Transverse colon (tissue), 4 donors: Measurements from ENCODE around the gene SRGAP1. TPM values are rescaled to one million over a fixed set of nuclear protein-coding genes. Genes with fewer than 3 reads are reported as not detected.

Experiments used
- DNase-seq: peaks from one replicate; pipeline ENCODE4 v3.0.0-alpha.2; 2019
- H3K27ac ChIP-seq, 4 donors: fragments of 200-600 bp; sonication (generic); 2 replicates each; pipeline ENCODE4 v1.5.1; 2016 to 2018; ENCODE audit warnings: inconsistent platforms in 4 of 4
- H3K27me3 ChIP-seq: fragments of 200-600 bp; sonication (generic); 2 replicates; pipeline ENCODE4 v1.5.1; 2017; ENCODE audit warnings: inconsistent platforms
- H3K36me3 ChIP-seq, 4 donors: fragments of 200-600 bp; sonication (generic); 2 replicates each; pipeline ENCODE4 v1.5.1; 2017 to 2019; ENCODE audit warnings: inconsistent platforms in 4 of 4
- H3K4me1 ChIP-seq, 4 donors: fragments of 200-600 bp; sonication (generic); 2 replicates each; pipeline ENCODE4 v1.5.1; 2017 to 2020; ENCODE audit warnings: inconsistent platforms in 4 of 4
- H3K4me3 ChIP-seq, 4 donors: fragments of 200-600 bp; sonication (generic); 1 replicate in 1 of 4; 2 replicates in 3 of 4; pipeline versions ENCODE4 v1.5.1 to v1.6.1; 2017 to 2019; ENCODE audit warnings: inconsistent platforms in 4 of 4
- H3K9me3 ChIP-seq, 2 donors: fragments of 200-600 bp; sonication (generic); 2 replicates each; pipeline ENCODE4 v1.5.1; 2017 to 2019; ENCODE audit warnings: inconsistent platforms in 2 of 2
- CTCF ChIP-seq, 5 experiments: fragments of 200-600 bp in 3 of 5; fragments of 450-650 bp in 2 of 5; sonication (generic) in 3 of 5; IDR thresholded peaks; 1 replicate in 2 of 5; 2 replicates in 3 of 5; pipeline ENCODE4 v1.5.1; 2016 to 2017; ENCODE audit warnings: antibody characterized with exemption in 5 of 5, inconsistent platforms in 3 of 5, mild to moderate bottlenecking in 2 of 5, moderate library complexity in 1 of 5
- EP300 ChIP-seq: sonication (generic); formaldehyde crosslinking; IDR thresholded peaks from one replicate; pipeline ENCODE4 v1.6.1; 2017; ENCODE audit warnings: antibody characterized with exemption, low read depth
- POLR2A ChIP-seq: fragments of 450-650 bp; IDR thresholded peaks from one replicate; pipeline ENCODE4 v1.6.1; 2016; ENCODE audit warnings: antibody characterized with exemption, mild to moderate bottlenecking, moderate library complexity
- POLR2AphosphoS5 ChIP-seq, 3 donors: sonication (generic); formaldehyde crosslinking; IDR thresholded peaks; one replicate each; pipeline ENCODE4 v1.6.1; 2016; ENCODE audit warnings: antibody characterized with exemption in 3 of 3
- WGBS, 2 donors: methylation state at CpG; one replicate each; pipeline ENCODE4 v1.1.5; 2018; ENCODE audit warnings: low coverage in 1 of 2; 5-methylcytosine and 5-hydroxymethylcytosine counted together
- in situ Hi-C, 4 donors: fragments of 200-750 bp; cut with MboI; loops; one replicate each; pipeline versions ENCODE4 v1.15.0 to v1.15.1; 2017; ENCODE audit warnings: low sequenced_read_pairs in 3 of 4, low pct_ligation_motif_present in 1 of 4, low pct_unique_long_range_greater_than_20kb in 1 of 4
- intact Hi-C: fragments of 100-400 bp; cut with DNase I; formaldehyde crosslinking; loops from one replicate; pipeline ENCODE4 v1.15.1; 2023; ENCODE audit warnings: low total_unique reads
- total RNA-seq, 4 donors: library from RNA; depleted of rRNA; stranded (reverse); fragments of >200 nt; gene quantifications; one replicate each; pipeline ENCODE4 v1.1.0, GENCODE V29; 2016

The SRGAP1 gene
- total RNA-seq, 4 donors from 2014 or later: 16.0 to 720 (median 51.4) TPM

DNA sequence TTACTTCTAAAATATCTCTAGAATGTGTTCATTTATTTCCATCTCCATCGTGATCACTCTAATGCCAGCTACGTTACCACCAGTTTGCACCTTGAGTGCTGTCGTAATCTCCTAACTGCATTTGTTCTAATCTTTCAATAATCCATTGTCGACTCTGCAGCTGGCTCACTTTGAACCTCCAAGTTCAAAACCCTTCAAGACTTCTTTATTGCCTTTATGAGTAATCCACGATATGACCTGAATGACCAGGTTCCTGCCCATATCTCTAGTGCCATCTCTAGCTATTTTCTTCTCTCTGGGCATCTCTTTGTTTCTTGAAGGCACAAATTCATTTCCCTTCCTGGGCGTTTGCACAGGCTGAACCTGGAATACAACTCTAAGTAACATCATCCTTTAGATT lies 76.7 kb downstream of the SRGAP1 start:
- H3K9me3 ChIP-seq: no peaks in the 10 kb centered on the region
- no peak for DNase-seq
- no peaks in the 10 kb centered on the region for H3K36me3 ChIP-seq
- in situ Hi-C loops: no loop called here
- TF ChIP-seq CTCF (IDR thresholded peaks at IDR 0.05): no peak
- TF ChIP-seq POLR2AphosphoS5 (IDR thresholded peaks at IDR 0.05): no peak
- TF ChIP-seq EP300: no peak
- TF ChIP-seq POLR2A: no peak
- no peak overlapping the region for H3K27ac ChIP-seq
- intact Hi-C loops: no loop called here
- H3K27me3 ChIP-seq: no peaks in the 10 kb centered on the region
- no peak overlapping the region for H3K4me3 ChIP-seq
- 70 to 71% methylated on average over 6 of the region's 6 CpGs for WGBS, 2 donors
- H3K4me1 ChIP-seq: peaks cover 10 to 46% (median 27%) of the 10 kb centered on the region in 4 donors

GRCh38 chr12:63922474-63922873 lies 78.0 kb downstream of the SRGAP1 start:
- H3K9me3 ChIP-seq: no peaks in the 10 kb centered on the region
- TF ChIP-seq CTCF (IDR thresholded peaks at IDR 0.05) (no peak), EP300 (no peak), POLR2A (no peak), POLR2AphosphoS5 (IDR thresholded peaks at IDR 0.05) (no peak)
- no peak overlapping the region for H3K27ac ChIP-seq
- WGBS, 2 donors: 77 to 89% methylated on average over 1 of the region's 1 CpG
- H3K36me3 ChIP-seq: no peaks in the 10 kb centered on the region
- intact Hi-C loops (no loop called here), in situ Hi-C loops (no loop called here)
- no peak overlapping the region for H3K4me3 ChIP-seq
- H3K4me1 ChIP-seq: peaks cover 2 to 37% (median 25%) of the 10 kb centered on the region in 4 donors
- H3K27me3 ChIP-seq: no peaks in the 10 kb centered on the region
- DNase-seq: no peak

GRCh38 chr12:63924781-63925180 lies 80.3 kb downstream of the SRGAP1 start:
- Histone ChIP-seq H3K9me3 (no peaks in the 10 kb centered on the region), H3K27ac (no peak overlapping the region), H3K36me3 (no peaks in the 10 kb centered on the region), H3K4me1 (peaks cover 0 to 18% (median 7%) of the 10 kb centered on the region in 4 donors), H3K27me3 (no peaks in the 10 kb centered on the region), H3K4me3 (no peak overlapping the region)
- 67 to 96% methylated on average over 1 of the region's 1 CpG for WGBS, 2 donors
- TF ChIP-seq EP300 (no peak), POLR2A (no peak), CTCF (IDR thresholded peaks at IDR 0.05) (no peak), POLR2AphosphoS5 (IDR thresholded peaks at IDR 0.05) (no peak)
- DNase-seq: no peak
- intact Hi-C loops (no loop called here), in situ Hi-C loops (no loop called here)

GRCh38 chr12:63927511-63927910 lies 83.0 kb downstream of the SRGAP1 start:
- Histone ChIP-seq H3K4me3 (no peak overlapping the region), H3K4me1 (peaks cover 0 to 9% (median 6%) of the 10 kb centered on the region in 4 donors), H3K27ac (peak overlapping the region in 1 of 4 donors; percentile 1), H3K27me3 (no peaks in the 10 kb centered on the region), H3K36me3 (no peaks in the 10 kb centered on the region), H3K9me3 (no peaks in the 10 kb centered on the region)
- 32 to 53% methylated on average over 2 of the region's 2 CpGs for WGBS, 2 donors
- TF ChIP-seq EP300: no peak
- no peak for TF ChIP-seq CTCF (IDR thresholded peaks at IDR 0.05)
- no peak for TF ChIP-seq POLR2AphosphoS5 (IDR thresholded peaks at IDR 0.05)
- no peak for TF ChIP-seq POLR2A
- DNase-seq: no peak
- intact Hi-C loops: no loop called here
- in situ Hi-C loops: no loop called here
